Endothelial cell of umbilical vein (primary cell): ENCODE data around the gene CDK5R2. TPM values are rescaled to one million over a fixed set of nuclear protein-coding genes. Genes with fewer than 3 reads are reported as not detected.

Experiments
- BruUV-seq: library from RNA; stranded (reverse); fragments of 400-500 nt; replicated peaks from 2 replicates; lab custom pipeline; 2021; lab: Mats Ljungman, UMichigan
- CTCF ChIA-PET: fragments of 300-600, 350-600 bp; sonication (Branson Sonifier 250); formaldehyde crosslinking; loops from one replicate; lab custom pipeline; 2021; ENCODE audit warnings: antibody characterized with exemption, inconsistent platforms; lab: Charles Lee
- POLR2A ChIA-PET: fragments of 300-600, 350-600 bp; sonication (Branson Sonifier 250); formaldehyde crosslinking; loops from one replicate; lab custom pipeline; 2021; ENCODE audit warnings: antibody characterized with exemption, inconsistent platforms; lab: Charles Lee
- DNase-seq: peaks from one replicate; pipeline ENCODE4 v3.0.0-alpha.2; 2011; ENCODE audit warnings: low read depth, low spot score
- FAIRE-seq: peaks from 2 replicates; lab custom pipeline; 2011; peaks lifted over from hg19 to GRCh38; lab: Jason Lieb, UNC
- H2AFZ ChIP-seq: 2 replicates; pipeline ENCODE4 v1.6.0; 2012; ENCODE audit warnings: low read depth, low read length, control low read depth, inconsistent platforms
- H3K27ac ChIP-seq: 2 replicates; pipeline ENCODE4 v1.5.1; 2011; ENCODE audit warnings: low read depth, mild to moderate bottlenecking, control low read depth, low read length, moderate library complexity; ENCODE audit not compliant: insufficient read depth
- H3K27me3 ChIP-seq, 2 experiments: 2 replicates each; pipeline versions ENCODE4 v1.6.0 to v1.6.1; 2011; ENCODE audit warnings: low read length in 2 of 2, mixed read lengths in 1 of 2; ENCODE audit not compliant: control insufficient read depth in 2 of 2, insufficient read depth in 2 of 2
- H3K36me3 ChIP-seq, 2 experiments: 2 replicates in 1 of 2; 3 replicates in 1 of 2; pipeline ENCODE4 v1.5.1; 2011; ENCODE audit warnings: low read length in 2 of 2, mild to moderate bottlenecking in 1 of 2, moderate library complexity in 1 of 2; ENCODE audit not compliant: control insufficient read depth in 2 of 2, insufficient read depth in 2 of 2; ENCODE audit errors: extremely low read depth in 1 of 2
- H3K4me1 ChIP-seq: 3 replicates; pipeline ENCODE4 v1.5.1; 2011; ENCODE audit warnings: mild to moderate bottlenecking, low read length; ENCODE audit not compliant: control insufficient read depth, insufficient read depth; ENCODE audit errors: extremely low read depth
- H3K4me2 ChIP-seq: 2 replicates; pipeline ENCODE4 v1.6.1; 2011; ENCODE audit warnings: low read length, control low read depth, mixed read lengths; ENCODE audit not compliant: insufficient read depth
- H3K4me3 ChIP-seq, 3 experiments: fragments of 200-600 bp in 1 of 3; sonication (generic), shearing (Covaris generic) in 1 of 3; replicated peaks in 1 of 3; 2 replicates each; pipeline ENCODE4 v1.5.1; 2011 to 2016; ENCODE audit warnings: control low read depth in 3 of 3, low read length in 3 of 3, mild to moderate bottlenecking in 2 of 3, inconsistent platforms in 1 of 3, low read depth in 1 of 3, moderate library complexity in 1 of 3; ENCODE audit not compliant: insufficient read depth in 1 of 3
- H3K79me2 ChIP-seq: 2 replicates; pipeline ENCODE4 v1.6.0; 2012; ENCODE audit warnings: low read length, inconsistent platforms; ENCODE audit not compliant: control insufficient read depth, insufficient read depth
- H3K9ac ChIP-seq: replicated peaks from 2 replicates; pipeline ENCODE3; 2011; ENCODE audit warnings: low read length, control low read depth; ENCODE audit not compliant: insufficient read depth; ENCODE audit errors: extremely low read depth
- H3K9me1 ChIP-seq: replicated peaks from 3 replicates; pipeline ENCODE4 v1.6.0; 2011; ENCODE audit warnings: mild to moderate bottlenecking, low read length; ENCODE audit not compliant: control insufficient read depth, insufficient read depth; ENCODE audit errors: extremely low read depth
- H3K9me3 ChIP-seq: replicated peaks from 2 replicates; pipeline ENCODE4 v1.5.1; 2012; ENCODE audit warnings: low read length, inconsistent platforms; ENCODE audit not compliant: control insufficient read depth, insufficient read depth
- H4K20me1 ChIP-seq: replicated peaks from 2 replicates; pipeline ENCODE3; 2011; ENCODE audit warnings: mild to moderate bottlenecking, low read length; ENCODE audit not compliant: control insufficient read depth, insufficient read depth; ENCODE audit errors: extremely low read depth
- EZH2 ChIP-seq: IDR thresholded peaks from 2 replicates; pipeline ENCODE4 v1.6.1; 2012; ENCODE audit warnings: borderline replicate concordance, low read depth, mild to moderate bottlenecking, moderate library complexity, low read length, inconsistent platforms; ENCODE audit not compliant: severe bottlenecking
- FOS ChIP-seq: IDR thresholded peaks from 2 replicates; pipeline ENCODE4 v1.6.1; 2011; ENCODE audit warnings: mild to moderate bottlenecking, low read length, moderate library complexity, borderline replicate concordance; ENCODE audit not compliant: insufficient read depth
- GATA2 ChIP-seq: IDR thresholded peaks from 2 replicates; pipeline ENCODE4 v1.7.0; 2011; ENCODE audit warnings: low read depth, mild to moderate bottlenecking, moderate library complexity, mixed read lengths, low read length; ENCODE audit not compliant: insufficient read length, insufficient read depth
- JUN ChIP-seq: IDR thresholded peaks from 2 replicates; pipeline ENCODE4 v1.6.1; 2011; ENCODE audit warnings: borderline replicate concordance, low read depth; ENCODE audit not compliant: insufficient read length, insufficient read depth
- MYC ChIP-seq: IDR thresholded peaks from one replicate; pipeline ENCODE4 v1.6.1; 2011; ENCODE audit warnings: mild to moderate bottlenecking, low read depth, low read length
- POLR2A ChIP-seq: IDR thresholded peaks from 2 replicates; pipeline ENCODE4 v1.6.1; 2012; ENCODE audit warnings: low read depth, mild to moderate bottlenecking, control low read depth, low read length
- POLR2AphosphoS5 ChIP-seq: IDR thresholded peaks from 2 replicates; pipeline ENCODE4 v1.6.1; 2012; ENCODE audit warnings: low read depth, mild to moderate bottlenecking, control low read depth, low read length, moderate library complexity; ENCODE audit not compliant: insufficient read depth
- dilution Hi-C: fragments of 300-500 bp; cut with MboI; formaldehyde crosslinking; loops from one replicate; pipeline ENCODE4 v1.15.0; 2019; ENCODE audit warnings: low sequenced_read_pairs; ENCODE audit not compliant: extremely low pct_ligation_motif_present
- intact Hi-C: fragments of 100-400 bp; cut with micrococcal nuclease; formaldehyde crosslinking; loops from one replicate; pipeline ENCODE4 v1.10.0; 2022
- polyA plus RNA-seq, 4 experiments: library from polyadenylated mRNA; depleted of rRNA in 3 of 4; stranded (reverse) in 3 of 4; unstranded in 1 of 4; fragments of >200 nt; gene quantifications; 2 replicates each; pipeline versions ENCODE4 v1.2.1 to v1.2.3, GENCODE V29; 2011 to 2012; ENCODE audit warnings: missing spikeins in 1 of 4
- total RNA-seq: library from RNA; stranded (reverse); gene quantifications from 2 replicates; pipeline ENCODE4 v1.2.3, GENCODE V29; 2021
- TF ChIP-seq, protein P1 (sequence below), 2 donors: IDR thresholded peaks; 1 replicate in 1 of 2; 2 replicates in 1 of 2; pipeline ENCODE4 v1.5.1; 2011; ENCODE audit warnings: low read length in 2 of 2, mild to moderate bottlenecking in 2 of 2, moderate library complexity in 2 of 2, control low read depth in 1 of 2, inconsistent platforms in 1 of 2, low read depth in 1 of 2; ENCODE audit not compliant: insufficient read depth in 1 of 2; ENCODE audit errors: extremely low read depth in 1 of 2
- TF ChIP-seq, protein P2 (sequence below): IDR thresholded peaks from 2 replicates; pipeline ENCODE4 v1.6.1; 2011; ENCODE audit not compliant: insufficient read depth, insufficient read length

Gene CDK5R2
- total and polyA plus RNA-seq, 2 donors (not counting 3 experiments of a cell fraction or from before 2014, with no cell fraction given) = 0.03 TPM; not detected in 1

DNA sequence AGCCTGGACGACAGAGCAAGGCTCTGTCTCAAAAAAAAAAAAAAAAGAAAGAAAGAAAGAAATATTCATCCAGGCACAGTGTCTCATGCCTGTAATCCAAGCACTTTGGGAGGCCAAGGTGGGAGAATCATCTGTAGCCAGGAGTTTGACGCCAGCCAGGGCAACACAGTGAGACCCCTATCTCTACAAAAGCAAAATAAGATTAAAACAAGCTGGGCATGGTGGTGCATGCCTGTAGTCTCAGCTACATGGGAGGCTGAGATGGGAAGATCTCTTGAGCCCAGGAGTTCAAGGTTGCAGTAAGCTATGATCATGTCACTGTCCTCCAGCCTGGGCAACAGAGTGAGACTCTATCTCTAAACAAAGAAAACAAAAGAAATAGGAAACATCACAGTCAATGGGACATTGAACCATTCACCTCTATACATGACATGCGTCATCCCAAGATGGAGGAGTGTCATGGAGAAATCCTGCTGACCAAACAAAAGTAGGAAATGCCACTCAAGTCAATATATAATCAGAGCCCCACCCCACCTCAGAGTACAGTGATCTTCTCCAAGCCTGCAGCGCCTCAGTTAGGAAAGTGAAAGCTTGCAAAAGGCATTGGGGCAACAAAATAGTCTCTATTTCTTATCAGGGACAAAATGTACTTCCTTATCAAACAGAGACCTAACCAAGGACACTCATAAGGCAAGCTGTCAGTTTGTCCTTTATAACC, 15.8 kb downstream of the CDK5R2 start:
- no peak overlapping the region for H2AFZ ChIP-seq
- H3K9me3 ChIP-seq = no peaks in the 10 kb centered on the region
- H3K4me1 ChIP-seq = no peaks in the 10 kb centered on the region
- H3K27me3 ChIP-seq = peaks cover 18 to 26% of the 10 kb centered on the region in 2 experiments
- dilution Hi-C loops (no loop called here), intact Hi-C loops (no loop called here)
- no peak overlapping the region for H3K9ac ChIP-seq
- no peak overlapping the region for H3K27ac ChIP-seq
- POLR2A ChIA-PET = no interaction called here
- no peak for DNase-seq
- no peak overlapping the region for H3K4me3 ChIP-seq
- H3K4me2 ChIP-seq = no peak overlapping the region
- no peak for FAIRE-seq
- BruUV-seq = no TSS peak
- CTCF ChIA-PET = interaction anchor here (0.7 to 2.4 kb wide), 8 partner anchors 10 to 180 kb away, joined by 3 to 6 read pairs (median 3); no protein-coding TSS in a partner anchor
- no peaks in the 10 kb centered on the region for H3K79me2 ChIP-seq
- no peaks in the 10 kb centered on the region for H4K20me1 ChIP-seq
- H3K36me3 ChIP-seq = no peaks in the 10 kb centered on the region
- TF ChIP-seq POLR2AphosphoS5 = no peak
- TF ChIP-seq FOS = no peak
- TF ChIP-seq MYC = no peak
- no peak for TF ChIP-seq EZH2
- TF ChIP-seq POLR2A = no peak
- TF ChIP-seq, protein P1, sequence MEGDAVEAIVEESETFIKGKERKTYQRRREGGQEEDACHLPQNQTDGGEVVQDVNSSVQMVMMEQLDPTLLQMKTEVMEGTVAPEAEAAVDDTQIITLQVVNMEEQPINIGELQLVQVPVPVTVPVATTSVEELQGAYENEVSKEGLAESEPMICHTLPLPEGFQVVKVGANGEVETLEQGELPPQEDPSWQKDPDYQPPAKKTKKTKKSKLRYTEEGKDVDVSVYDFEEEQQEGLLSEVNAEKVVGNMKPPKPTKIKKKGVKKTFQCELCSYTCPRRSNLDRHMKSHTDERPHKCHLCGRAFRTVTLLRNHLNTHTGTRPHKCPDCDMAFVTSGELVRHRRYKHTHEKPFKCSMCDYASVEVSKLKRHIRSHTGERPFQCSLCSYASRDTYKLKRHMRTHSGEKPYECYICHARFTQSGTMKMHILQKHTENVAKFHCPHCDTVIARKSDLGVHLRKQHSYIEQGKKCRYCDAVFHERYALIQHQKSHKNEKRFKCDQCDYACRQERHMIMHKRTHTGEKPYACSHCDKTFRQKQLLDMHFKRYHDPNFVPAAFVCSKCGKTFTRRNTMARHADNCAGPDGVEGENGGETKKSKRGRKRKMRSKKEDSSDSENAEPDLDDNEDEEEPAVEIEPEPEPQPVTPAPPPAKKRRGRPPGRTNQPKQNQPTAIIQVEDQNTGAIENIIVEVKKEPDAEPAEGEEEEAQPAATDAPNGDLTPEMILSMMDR (IDR thresholded peaks at IDR 0.05; ENCODE audit: extremely low read depth in 1 of 2, insufficient read depth in 1 of 2, low read depth in 1 of 2, low read length in 2 of 2) = no peak
- no peak for TF ChIP-seq GATA2
- TF ChIP-seq, protein P2, sequence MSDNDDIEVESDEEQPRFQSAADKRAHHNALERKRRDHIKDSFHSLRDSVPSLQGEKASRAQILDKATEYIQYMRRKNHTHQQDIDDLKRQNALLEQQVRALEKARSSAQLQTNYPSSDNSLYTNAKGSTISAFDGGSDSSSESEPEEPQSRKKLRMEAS = no peak
- no peak for TF ChIP-seq JUN
- H3K9me1 ChIP-seq = no peaks in the 10 kb centered on the region
